HG03460 (cell line): Measurements from ENCODE around the gene YWHAG.
"Not testable (repeated sequence)": the region's sequence is repeated elsewhere in the genome, so short reads cannot be mapped to it uniquely, and the experiment has no call there.

Experiments
- ATAC-seq: cut with Tn5 transposase; IDR thresholded peaks from one replicate; pipeline ENCODE4 v1.9.1; 2021; ENCODE audit not compliant: unreplicated experiment

YWHAG gene

DNA sequence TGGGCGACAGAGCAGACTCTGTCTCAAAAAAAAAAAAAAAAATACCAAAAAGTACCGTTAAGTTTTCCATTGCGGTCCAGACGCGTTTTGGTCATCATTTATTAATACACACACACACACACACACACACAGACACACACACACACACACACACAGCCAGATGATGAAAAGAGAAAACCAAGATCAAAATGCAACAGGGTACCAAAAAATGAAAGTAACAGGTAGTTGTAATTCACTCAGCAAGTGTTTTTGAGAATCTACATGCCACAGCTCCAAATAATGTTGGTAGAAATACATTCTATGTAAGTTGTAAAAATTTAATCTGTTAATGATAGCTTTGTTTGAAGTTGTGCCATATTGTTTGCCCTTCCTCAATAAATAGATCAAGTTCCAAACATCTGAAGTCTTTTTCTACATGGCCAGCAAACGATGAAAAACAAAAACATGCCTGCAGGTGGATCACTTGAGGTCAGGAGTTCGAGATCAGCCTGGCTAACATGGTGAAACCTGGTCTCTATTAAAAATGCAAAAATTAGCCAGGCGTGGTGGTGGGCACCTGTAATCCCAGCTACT is 9.4 kb downstream of the YWHAG start:
- ATAC-seq = no peak

DNA sequence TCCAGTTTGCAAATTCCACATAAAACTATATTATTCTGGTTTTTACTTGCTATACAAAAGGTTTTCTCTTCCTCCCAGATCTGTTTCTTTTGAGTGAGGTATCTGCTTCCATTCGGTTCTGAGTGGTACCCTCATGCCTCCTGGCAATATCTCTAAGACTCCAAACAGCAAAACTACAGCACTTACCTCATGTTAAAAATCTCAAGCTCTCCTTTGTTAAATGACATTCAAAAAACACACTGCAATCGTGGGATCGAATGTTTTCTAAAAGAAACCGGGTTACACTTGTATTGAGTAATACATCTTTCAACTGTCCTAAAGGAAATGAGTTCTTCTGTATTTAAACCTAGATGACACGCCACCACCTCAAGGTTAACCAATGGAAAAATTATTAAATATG is 11.1 kb downstream of the YWHAG start:
- ATAC-seq = no peak

DNA sequence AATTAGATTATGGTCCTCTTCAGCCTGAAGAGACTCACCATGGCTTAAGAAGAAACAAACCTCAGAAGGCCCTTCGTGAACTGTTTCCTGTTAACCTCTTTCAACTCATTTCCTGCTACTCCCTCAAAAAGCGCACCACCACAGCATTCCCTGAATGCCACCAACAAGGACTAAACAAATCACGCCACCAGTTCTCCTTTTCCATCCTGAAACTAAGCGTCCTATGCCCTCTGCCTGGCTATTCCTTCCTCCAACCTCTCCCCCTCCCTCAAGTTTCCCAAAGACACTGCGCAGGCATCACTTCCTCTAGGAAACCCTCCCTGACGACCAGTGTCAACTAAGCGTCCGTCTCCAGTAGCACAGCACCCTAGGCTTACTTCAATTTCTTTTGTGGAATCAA is 12.0 kb downstream of the YWHAG start:
- ATAC-seq = no peak

DNA sequence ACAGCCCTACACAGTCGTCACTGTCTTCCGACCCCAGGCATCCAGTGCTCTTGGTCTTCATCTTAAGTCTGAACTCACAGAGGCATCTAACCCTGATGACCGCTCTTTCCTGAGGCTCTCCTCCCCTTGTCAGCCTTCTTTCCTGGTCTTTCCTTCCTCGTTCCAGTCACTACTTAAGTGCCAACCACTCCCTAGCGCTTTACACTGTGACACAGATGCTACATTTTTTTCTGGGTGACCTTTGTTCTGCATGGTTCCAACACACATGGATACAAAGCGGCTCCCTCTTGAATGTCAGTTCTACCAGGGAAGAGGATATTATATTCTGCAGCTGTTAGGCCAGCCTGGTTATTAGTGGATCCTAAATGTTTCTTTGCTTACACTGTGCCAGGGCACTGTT is 12.7 kb downstream of the YWHAG start:
- ATAC-seq = no peak

DNA sequence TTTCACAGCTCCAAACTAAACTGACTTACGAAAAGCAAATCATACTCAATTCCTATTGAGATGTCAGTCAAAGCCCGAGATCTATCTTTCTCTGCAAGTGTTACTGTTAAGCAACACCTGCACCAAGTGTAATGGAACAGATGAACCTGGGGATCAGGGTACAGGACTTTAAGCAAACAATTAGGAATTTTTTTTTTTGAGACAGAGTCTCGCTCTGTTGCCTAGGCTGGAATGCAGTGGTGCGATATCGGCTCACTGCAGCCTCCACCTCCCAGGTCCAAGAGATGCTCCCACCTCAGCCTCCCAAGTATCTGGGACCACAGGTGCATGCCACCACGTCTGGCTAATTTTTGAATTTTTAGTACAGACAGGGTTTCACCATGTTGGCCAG is 14.9 kb downstream of the YWHAG start:
- no peak for ATAC-seq

DNA sequence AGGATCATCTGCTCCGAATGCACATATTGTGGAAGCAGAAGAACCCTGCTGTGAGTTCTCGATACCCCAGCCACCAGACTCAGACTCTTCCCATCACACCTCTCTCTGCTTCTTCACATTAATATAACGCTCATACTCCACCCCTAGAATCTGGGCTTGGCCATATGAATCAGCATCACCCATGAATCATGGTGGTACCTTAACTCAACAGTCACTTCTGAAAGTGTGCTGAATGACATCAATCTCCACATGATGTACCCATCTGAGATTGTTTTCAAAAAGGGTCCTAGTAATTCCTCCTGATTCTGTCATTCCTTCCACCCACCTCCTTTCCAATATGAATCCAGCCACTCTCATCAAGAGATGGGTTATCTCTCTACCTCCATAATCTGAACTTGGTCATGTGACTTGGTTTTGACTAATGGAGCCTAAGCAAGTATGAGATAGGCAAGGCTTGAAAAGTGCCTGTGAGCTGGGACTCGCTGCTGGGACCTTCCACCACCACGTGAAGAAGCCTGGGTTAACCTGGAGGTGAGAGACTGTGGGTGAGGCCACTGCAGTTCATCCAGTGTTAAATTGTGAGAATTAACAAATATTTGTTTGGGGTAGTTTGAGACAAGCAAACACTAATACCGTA is 15.4 kb downstream of the YWHAG start:
- ATAC-seq = no peak

DNA sequence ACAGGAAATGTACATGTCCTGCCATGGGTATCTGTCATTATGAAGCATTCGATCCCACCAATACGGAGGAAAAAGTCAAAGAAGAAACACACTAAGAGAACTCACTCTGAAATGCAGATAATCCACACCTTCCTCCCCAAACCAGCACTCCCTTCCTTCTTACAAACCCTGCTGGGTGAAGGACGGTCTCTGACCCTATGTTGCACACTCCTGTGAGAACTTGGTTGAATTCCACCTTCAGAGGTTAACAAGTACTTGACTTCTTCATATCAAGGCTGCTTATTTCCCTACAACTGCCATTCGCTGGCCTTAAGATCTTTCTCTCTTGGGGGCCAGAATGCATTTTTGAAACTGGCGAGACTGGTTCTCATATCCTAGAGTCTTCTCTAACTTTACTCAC is 16.6 kb downstream of the YWHAG start:
- ATAC-seq = no peak

DNA sequence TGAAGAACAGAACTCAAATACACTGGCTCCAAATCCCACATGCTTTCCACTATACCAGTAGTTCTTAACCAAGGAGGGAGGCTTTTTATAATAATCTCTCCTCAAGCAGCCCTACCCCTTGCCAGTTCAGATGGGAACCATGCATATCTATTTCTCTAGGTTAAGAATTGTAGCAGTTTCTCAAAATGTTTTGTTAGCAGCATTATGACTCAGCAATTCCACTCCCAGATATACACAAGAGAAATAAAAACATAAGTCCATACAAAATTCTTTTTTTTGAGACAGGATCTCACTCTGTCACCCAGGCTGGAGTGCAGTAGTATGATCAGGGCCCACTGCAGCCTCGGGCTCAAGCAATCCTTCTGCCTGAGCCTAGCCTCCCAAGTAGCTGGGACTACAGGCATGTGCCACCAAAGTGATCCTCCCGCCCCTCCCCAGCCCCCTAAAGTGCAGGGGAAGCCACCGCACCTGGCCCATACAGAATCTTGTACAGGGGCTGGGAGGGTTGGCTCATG is 18.1 kb downstream of the YWHAG start:
- ATAC-seq = no peak

DNA sequence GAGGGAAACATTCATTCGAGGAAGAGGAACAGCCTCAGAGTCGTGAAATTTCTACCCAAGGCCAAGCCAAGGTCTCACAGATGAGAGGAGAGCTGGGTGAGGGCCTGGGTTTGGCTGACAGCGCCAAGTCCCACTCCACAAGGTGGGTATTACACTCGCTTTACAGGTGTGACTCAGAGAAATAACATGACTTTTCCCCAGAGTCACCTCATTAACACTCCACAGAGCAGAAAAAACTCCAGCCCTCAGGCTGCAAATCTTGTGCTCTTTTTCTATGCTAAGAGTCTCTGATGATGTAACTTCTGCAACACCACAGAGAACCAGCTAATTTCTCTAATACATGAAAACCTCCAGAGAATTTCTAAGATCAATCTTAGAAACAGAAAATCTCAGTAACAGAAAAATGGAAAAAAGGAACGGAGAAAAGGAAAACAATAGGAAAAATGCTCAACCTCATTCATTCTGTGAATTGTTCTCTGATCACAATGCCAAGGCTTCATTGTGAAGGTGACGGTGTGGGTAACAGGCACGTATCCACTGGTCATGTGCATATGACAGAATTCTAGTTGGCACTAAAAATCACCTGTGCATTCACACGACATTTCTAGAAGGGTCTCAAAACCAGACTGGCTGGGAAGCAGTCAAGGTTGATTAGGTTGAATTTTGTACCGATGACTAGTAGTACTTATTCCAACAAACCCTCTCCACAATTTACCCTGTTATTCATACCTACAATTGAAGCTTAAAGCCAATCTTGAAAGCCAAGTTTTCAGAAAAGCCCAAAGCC is 20.3 kb downstream of the YWHAG start:
- no peak for ATAC-seq

DNA sequence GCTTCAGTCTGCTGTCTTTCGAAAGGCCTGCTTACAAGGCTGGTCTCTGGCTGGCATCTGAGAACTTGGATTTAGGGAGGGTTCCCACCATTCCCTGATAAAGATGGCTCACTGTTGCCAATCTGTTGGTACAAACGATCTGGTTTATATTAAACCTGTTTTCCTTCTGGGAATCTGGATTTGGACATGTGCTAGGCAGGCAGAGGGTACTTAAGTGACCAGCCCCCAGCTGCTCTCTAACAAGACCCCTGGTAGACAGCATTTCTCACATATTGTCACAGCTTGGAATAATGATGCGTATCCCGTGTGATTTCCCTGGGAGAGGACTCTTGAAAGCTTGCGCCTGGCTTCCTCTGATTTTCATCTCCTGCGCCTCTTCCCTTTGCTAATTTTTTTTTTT is 21.6 kb downstream of the YWHAG start:
- ATAC-seq = no peak

DNA sequence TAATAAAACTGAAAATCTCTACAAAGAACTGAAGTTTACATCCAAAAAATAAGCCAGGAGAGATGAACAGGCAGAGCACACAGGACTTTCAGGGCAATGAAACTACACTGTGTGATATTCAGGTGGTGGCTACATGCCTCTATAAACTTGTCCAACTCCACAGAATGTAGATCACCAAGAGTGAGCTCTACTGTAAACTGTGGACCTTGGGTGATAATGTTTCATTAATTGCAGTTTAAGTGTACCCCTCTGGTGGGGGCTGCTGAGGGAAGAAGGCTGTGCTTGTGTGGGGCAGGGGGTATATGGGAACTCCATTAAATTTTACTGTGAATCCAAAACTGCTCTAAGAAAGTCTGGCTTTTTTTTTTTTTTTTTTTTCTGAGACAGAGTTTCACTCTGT is 22.7 kb downstream of the YWHAG start:
- ATAC-seq = no peak

DNA sequence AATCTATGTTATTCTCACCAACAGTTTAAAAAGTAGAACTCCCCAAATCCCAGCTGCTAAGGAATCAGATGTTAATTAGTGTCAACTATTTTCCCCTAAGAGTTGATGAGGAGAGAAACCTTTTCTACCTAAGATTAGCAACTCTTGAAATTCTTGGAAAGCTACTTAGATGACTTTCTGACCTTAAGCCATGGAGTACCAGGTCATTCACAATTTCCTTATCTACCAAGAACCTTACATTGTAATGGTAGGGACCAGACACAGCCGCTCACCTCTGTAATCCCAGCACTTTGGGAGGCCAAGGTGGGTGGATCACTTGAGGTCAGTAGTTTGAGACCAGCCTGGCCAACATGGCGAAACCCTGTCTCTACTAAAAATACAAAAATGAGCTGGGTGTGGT is 23.4 kb downstream of the YWHAG start:
- ATAC-seq = not testable (repeated sequence)

DNA sequence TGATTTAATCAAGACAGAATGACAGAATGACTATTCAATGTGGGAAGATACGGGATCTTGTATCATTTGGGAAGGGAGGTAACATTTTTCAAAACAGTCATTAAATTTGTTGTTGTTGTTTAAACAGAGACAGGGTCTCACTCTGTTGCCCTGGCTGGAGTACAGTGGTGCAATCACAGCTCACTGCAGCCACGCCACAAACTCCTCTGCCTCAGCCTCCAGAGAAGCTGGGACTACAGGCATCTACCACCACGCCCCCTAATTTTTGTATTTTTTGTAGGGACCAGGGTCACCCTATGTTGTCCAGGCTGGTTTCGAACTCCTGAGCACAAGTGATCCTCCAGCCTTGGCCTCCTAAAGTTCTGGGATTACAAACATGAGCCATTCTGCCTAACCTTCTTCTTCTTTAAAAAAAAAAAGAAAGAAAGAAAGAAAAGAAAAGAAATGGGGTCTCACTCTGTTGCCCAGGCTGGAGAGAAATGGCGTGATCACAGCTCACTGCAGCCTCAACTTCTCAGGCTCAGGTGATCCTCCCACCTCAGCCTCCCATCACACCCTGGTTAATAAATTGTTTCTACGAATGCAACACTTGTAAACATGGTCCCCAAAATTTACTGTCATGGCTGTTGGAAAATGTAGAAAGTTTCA is 24.3 kb downstream of the YWHAG start:
- no peak for ATAC-seq

DNA sequence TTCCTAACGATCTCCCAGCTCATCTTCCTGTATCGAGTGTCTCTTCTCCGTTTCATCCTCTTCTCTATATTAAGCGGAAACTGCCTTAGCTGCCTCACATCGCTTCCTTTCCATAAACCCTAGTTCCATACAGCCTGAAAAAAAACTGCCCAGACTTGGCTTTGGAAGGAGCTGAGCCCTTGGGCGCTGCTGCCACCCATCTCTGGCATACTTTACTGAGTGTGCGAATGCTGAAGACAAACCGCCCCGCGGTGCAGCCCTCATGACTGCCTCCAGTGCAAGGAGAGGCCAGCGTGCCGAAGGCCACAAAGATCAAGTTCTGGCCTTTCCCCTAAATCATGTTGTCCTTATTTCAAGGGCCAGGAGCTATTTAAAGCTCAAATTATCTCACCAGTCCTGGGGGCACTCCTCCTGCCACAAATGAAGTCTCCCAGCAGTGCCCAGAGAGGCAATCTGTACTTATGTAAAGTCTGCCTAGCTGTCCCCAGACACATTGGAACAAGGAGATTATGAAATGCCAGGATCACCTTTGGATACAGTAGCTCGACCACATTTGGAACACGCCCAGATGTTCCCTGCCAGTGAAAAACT is 25.2 kb downstream of the YWHAG start:
- no peak for ATAC-seq

DNA sequence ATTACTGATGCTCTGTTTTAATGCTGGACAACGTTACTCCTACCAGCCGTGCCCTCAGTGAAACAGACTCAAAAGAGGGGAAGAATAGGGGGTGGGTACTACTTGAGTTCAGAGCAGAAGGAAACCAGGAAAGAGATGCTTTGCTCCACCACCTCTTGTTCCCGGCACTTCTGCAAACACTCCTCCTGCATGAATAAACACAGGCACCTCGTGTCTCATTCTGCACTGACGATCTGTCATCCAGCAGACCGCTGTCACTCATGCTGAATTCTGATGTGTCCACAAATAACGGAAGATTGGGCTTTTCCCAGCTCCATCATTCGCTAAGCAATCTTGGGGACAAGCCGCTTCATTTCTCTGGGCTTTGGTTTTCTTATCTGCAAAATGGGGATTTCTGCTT is 26.7 kb downstream of the YWHAG start:
- no peak for ATAC-seq

DNA sequence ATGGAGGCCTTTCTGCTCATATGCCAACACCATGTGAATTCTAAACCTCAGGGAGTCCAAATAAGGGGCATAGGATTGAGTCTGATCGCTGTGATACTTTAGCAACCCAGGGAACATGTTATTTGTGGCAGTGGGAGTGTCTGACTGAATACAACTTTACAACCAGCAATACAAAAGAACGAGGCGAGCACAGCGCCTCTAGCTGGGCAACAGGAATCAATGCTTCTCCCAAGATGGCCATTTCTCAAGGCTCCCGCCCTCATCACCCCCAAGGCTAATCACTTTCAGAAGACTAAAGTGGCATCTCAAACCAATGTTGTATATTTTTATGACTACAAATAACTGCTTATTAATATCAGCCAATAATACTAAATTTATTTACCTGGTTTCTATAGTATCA is 28.1 kb downstream of the YWHAG start:
- ATAC-seq = no peak

DNA sequence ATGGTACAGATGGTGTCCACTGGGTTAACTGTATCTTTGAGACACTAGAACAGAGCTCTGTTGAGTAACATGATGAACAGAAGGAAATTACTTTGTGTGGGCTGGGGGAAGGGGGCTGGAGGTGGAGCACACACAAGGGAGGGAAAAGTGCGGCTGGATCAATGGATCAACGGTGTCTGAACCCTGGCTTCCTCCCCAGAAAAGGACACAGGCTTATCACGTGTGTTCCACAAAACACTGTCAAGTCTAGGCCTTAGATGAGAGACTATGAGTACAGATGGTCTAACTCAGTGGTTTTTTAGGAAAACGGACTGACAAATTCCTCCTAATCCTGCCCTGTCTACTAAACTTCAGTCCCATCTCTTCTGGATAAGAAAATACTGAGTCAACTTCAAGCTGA is 28.5 kb downstream of the YWHAG start:
- no peak for ATAC-seq

DNA sequence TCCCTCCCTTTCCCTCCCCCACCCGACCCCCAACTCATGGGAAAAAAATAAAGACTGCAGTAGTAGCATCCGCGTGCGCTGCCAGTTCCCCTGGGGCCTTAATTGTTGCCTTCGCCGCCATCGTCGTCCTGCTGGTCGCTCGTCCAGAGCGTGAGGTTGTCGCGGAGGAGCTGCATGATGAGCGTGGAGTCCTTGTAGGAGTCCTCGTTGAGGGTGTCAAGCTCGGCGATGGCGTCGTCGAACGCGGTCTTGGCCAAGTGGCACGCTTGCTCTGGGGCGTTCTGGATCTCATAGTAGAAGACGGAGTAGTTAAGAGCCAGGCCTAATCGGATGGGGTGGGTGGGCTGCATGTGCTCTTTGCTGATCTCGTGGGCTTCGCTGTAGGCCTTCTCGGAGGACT is 29.3 kb downstream of the YWHAG start:
- ATAC-seq = no peak

DNA sequence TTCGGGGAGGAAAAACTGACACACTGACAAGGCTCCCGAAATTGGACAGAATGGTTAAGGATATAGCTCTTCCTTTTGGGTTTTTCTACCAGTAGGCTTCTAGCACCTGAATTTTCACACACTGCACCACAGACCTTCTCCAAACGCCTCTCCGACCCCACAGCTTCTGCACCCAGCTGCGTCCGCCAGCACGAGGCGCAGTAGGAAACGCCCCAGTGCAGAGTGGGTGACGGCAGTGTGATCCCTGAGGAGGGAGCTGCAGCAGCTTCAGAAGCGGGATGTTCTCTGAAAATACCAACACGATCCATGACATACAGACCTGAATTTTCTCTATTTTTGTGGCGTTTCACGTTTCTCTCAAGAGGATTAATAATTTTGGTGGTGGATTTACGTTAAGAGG is 30.4 kb downstream of the YWHAG start:
- ATAC-seq = no peak

DNA sequence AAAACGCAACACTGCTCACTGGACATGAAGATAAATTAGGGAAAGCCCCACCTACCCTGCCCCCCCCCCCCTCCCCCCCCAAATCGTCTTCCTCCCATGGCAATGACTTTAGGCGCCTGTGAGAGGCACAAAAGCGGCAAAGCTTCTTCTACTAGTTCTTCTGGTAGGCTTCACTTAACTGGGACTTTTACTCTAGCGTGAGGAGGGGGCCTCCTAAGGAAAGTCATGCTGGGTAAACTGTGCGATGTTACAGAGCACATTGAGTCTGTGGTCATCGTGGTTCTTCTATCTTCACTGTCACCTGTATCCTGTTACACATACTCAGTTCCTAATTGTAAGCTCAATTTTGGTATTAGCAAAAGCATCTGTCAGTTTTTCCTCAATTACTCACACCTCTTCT is 31.2 kb downstream of the YWHAG start:
- no peak for ATAC-seq

DNA sequence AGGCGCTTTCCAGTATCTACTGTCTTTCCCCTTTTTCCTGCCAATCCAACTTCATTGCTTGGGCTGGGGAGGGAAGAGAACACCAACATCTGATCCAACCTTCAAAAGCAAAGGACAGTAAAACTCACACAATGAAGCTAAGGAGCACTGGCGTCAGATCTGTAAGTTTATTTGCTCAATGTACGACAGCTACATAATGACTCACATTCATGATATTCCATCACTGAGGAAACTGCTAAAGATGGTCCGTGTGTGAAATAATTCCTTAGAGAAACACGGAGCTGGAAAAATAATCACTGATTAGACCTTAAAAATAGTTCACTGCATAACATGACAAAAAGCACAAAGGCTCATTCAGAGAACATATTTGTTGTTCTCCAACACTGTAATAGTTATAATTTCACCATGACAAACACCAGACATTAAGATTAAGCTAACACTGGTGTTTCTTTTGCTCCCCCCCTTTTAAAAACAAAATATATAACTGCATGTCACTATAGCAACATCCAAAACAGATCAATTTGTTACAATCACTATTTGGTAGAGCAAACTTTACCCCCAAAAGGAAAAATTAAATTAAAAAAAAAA is 32.1 kb downstream of the YWHAG start:
- no peak for ATAC-seq
